H1 (cell line): Measurements from ENCODE around the gene MIDN. TPM values are rescaled to one million over a fixed set of nuclear protein-coding genes. Genes with fewer than 3 reads are reported as not detected.

Source experiments
- CBX5 ChIP-seq: fragments of 300-800, 300-1000 bp; sonication (generic); IDR thresholded peaks from 2 replicates; pipeline ENCODE4 v1.7.1; 2016; ENCODE audit warnings: antibody characterized with exemption, low read length, low read depth
- E2F6 ChIP-seq: IDR thresholded peaks from 2 replicates; pipeline ENCODE4 v1.6.1; 2012; ENCODE audit warnings: inconsistent platforms
- HDAC2 ChIP-seq, 2 experiments: fragments of 300-600 bp in 1 of 2; sonication (generic) in 1 of 2; IDR thresholded peaks; 2 replicates each; pipeline ENCODE4 v1.6.1; 2011 to 2012; ENCODE audit warnings: low read depth in 2 of 2, low read length in 2 of 2, mild to moderate bottlenecking in 2 of 2, moderate library complexity in 2 of 2, borderline replicate concordance in 1 of 2, inconsistent platforms in 1 of 2
- PHF8 ChIP-seq: fragments of 200-600 bp; sonication (generic); conservative IDR thresholded peaks from 2 replicates; pipeline ENCODE4 v1.7.1; 2012; ENCODE audit warnings: low read depth, mild to moderate bottlenecking, inconsistent platforms, low read length, moderate library complexity
- RBBP5 ChIP-seq: IDR thresholded peaks from 2 replicates; pipeline ENCODE4 v1.7.1; 2012; ENCODE audit warnings: low read depth, mild to moderate bottlenecking, inconsistent platforms, low read length, moderate library complexity, borderline replicate concordance
- SIX5 ChIP-seq: IDR thresholded peaks from 2 replicates; pipeline ENCODE4 v1.6.1; 2011; ENCODE audit warnings: mild to moderate bottlenecking, low read depth, low read length
- polyA plus RNA-seq, 7 experiments: library from polyadenylated mRNA; depleted of rRNA in 3 of 7; stranded (reverse) in 5 of 7; unstranded in 2 of 7; fragments of >200 nt in 5 of 7; fragments of 200-250 nt in 2 of 7; gene quantifications; 1 replicate in 5 of 7; 2 replicates in 1 of 7; 4 replicates in 1 of 7; pipeline versions ENCODE4 v1.2.1 to v1.2.3, GENCODE V29; 2011 to 2013; ENCODE audit warnings: missing spikeins in 2 of 7, mixed read lengths in 2 of 7
- total RNA-seq: library from RNA; stranded (reverse); fragmentation: NEBNext Ultra II Directional; extraction: Animal tissue kit (Norgen Biotek cat#: 25700); gene quantifications from 2 replicates; pipeline ENCODE4 v1.2.1, GENCODE V29; 2021

The MIDN gene
- total and polyA plus RNA-seq, 2 of the 8 experiments (the other 6 are each of a cell fraction or from before 2014, with no cell fraction given): 39.8 to 159 TPM

- no peak for TF ChIP-seq E2F6
- no peak for TF ChIP-seq RBBP5
- TF ChIP-seq PHF8: no peak
- no peak for TF ChIP-seq HDAC2 (IDR thresholded peaks at IDR 0.05; ENCODE audit: borderline replicate concordance in 1 of 2, low read depth in 2 of 2, low read length in 2 of 2)
- no peak for TF ChIP-seq SIX5
- TF ChIP-seq CBX5: no peak
Measured at GRCh38 chr19:1233115-1233667, 15.2 kb upstream of the MIDN start (continued).
